EL (cell line): ENCODE measurements around the gene ZDHHC22.
A peak's percentile ranks its signal among the peaks of the same experiment; 100 is the strongest.

ENCODE experiments used
- DNase-seq: peaks from one replicate; pipeline ENCODE4 v3.0.0-alpha.2; 2016

Gene ZDHHC22

DNA sequence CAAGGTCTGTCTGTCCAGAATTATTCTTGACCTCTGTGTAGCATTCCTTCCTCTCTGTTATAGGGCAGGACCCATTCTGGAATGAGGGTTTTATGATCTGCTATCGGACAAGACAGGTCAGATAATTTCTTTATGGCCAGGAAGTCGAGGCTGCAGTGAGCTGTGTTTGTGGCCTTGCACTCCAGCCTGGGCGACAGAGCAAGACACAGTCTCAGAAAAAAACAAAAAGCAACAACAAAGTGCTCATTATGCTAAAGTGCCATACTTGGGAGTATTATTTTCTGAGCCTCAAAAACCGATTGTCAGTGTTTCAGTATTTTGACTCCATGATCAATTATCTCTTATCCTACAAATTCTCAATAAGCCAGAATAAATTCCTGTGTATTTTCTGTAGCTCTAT is 39.4 kb downstream of the ZDHHC22 start:
- DNase-seq, result no peak

DNA sequence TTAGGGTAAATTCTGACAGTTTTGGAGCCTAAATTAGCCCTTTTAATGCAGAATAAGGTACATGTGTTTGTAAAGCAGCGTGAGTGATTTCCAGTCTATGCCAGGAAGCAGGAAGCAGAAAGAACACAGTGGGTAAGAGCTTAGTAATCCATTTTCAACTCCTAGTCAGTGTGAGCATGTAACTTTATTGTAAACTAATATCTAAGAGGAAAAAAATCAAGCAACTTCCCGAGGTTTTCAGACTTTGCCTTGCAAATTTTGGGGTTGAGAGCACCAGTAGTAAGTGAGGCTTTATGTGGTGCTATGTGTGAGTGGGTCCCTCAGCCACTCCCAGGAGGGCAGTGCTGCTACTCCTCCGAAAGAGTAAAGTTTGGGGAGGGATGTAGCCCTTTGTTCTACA is 40.6 kb downstream of the ZDHHC22 start:
- DNase-seq, result peak; percentile 8

DNA sequence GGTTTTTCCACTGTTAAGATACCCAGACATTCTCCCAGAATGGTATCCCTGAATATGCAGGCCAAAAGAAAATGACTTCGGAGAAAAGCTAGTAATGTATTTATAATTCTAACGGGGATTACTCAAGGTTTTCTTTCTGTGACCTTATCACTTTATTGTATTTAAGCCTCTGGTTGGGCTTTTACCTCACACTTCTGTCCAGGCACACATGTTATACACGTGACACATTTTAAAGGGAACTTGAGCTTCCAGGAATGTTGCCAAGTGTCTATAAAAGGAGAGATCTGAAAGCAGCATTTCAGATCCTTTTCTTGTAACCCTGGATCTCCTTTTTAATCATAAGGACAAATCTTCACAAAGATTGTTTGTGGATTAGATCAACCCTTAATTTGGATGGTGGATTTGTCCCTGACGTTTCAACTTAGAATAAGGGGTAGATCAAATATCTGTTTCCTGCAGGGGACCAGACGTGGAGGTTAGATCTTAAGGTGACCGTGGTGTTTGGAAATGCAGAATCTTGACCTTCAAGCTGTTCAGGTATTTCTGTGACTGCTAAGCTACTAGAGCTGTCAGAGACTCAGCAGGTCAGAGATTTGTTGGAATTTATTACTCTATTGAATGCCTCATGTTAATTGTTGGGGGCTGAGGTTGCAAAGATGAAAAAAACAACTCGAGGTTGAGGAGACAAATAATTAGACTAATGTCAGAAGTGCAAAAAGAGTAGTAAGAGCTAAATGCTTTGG is 42.0 kb downstream of the ZDHHC22 start:
- DNase-seq, result peak; percentile 74

- DNase-seq, result peak; percentile 12
Observed at GRCh38 chr14:77098529-77099353, 42.9 kb downstream of the ZDHHC22 start.

GRCh38 chr14:77097700-77098528 is 43.7 kb downstream of the ZDHHC22 start, which contains the start of gene CIPC:
TSS of gene CIPC (plus strand) at chr14:77098258. CDS start at chr14:77105709, 7,451 bp downstream.
- peak; percentile 99 for DNase-seq

GRCh38 chr14:77097006-77097699 is 44.4 kb downstream of the ZDHHC22 start:
- peak; percentile 25 for DNase-seq

DNA sequence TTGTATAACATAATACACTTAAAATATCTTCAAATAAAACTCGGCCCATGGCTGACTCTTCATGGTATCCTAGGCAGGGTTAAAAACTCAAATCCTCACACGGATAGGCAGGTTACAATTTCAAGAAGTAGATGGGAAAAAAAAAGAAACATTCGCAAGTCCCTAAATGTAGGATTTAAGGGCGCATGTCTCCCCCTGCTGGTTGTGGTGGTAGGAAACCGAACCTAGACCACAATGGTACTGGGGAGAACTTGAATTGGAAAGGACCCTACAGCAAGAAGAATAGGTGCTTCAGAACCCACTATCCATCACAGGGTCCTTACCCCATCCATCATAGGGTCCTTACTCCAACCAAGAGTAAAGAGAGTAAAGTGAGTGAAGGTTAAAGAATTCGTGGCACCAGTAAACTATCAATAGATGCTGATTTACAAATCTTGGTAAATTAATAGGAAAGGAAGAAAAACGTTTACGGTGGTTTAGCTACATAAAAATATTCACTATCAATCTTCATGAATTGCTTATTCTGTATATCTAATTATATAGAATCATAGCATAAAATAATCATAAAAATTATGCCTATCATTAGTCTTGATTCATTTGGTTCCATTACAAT is 46.8 kb downstream of the ZDHHC22 start:
- peak; percentile 75 for DNase-seq

DNA sequence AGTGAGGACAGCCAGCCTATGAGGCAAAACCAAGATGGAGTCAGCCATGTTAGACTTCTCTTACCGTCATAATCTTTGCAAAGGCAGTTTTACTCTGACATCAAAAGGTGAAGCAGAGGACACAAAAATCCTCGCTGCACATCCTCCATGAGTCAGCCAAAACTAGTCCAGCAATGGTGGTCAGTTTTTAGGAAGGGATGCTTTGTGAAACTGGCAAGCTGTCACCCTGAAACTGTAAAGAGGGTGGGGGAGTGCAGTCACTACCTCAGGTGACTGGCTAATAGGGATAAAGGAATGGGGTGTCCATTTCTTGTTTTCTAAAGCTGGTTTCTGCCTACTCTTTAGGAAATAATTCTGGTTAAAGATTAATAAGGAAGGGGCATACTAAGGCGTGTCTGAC is 48.9 kb downstream of the ZDHHC22 start:
- DNase-seq, result no peak

DNA sequence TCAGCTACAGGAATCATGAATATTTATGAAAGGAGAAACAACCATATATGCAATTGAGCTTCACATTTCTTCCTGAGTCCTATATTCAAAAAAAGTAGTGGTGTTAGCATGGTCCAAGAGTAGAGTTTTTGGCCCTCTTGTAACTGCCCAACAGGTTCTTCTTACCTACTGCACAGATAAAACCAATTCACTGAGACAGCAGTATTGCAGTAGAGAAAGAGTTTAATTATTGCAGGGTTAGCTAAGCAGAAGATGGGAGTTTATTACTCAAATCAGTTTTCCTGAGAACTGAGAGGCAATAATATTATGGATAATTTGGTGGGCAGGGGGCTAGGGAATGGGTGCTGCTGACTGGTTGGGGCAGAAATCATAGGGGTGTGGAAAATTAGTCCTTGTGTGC is 50.1 kb downstream of the ZDHHC22 start:
- no peak for DNase-seq

DNA sequence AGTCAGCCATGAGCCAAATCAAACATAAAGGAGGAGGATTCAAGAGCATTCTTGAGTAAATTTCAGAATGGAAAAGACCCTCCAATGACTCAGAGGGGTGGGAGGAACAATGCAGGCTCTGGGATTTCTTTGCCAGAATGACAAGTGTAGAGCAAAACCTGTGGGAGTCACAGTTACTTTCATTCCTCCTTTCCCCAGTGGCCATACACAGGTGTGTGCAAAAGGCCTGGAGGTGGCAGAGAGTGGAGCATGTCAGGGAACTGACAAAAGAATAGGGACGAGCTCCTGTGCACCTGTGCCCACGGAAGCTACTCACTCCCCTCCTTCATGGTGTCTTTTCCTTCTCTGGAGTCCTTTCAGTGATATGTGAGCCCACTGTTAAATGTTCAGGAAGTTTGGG is 52.9 kb downstream of the ZDHHC22 start:
- no peak for DNase-seq

GRCh38 chr14:77088219-77088618 is 53.4 kb downstream of the ZDHHC22 start:
- DNase-seq, result no peak

DNA sequence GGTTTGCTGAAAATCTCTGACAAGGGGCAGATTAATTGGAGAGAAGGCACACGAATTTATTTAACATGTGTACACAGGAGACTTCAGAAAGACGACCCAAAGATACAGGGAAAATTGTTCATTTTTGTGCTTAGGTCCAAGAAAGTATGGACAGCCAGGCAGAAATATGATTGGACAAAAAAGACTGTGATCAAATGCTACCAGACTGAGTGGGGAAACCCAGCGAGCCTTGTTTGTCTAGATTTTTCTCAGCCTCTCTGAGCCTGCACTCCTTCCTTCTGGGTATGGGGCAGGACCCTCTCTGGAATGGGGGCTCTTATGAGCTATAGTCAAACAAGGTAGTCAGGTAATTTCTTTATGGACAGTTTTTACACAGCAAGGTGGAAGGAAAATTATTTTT is 54.0 kb downstream of the ZDHHC22 start:
- DNase-seq, result no peak

DNA sequence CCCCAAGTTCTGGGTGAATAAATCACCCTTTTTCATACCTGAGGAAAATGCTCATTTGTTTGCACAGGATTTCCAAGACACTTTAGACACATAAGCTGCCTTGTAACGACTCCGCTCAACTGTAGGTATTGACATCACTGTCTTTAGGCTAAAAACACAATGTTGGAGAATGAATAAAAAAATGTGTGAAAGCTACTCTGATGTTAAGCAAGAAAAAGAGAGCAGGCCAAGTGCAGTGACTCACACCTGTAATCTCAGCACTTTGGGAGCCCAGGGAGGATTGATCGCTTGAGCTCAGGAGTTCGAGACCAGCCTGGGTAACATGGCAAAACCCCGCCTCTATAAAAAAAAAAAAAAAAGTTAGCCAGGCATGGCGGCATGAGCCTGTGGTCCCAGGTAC is 54.6 kb downstream of the ZDHHC22 start:
- DNase-seq, result no peak

DNA sequence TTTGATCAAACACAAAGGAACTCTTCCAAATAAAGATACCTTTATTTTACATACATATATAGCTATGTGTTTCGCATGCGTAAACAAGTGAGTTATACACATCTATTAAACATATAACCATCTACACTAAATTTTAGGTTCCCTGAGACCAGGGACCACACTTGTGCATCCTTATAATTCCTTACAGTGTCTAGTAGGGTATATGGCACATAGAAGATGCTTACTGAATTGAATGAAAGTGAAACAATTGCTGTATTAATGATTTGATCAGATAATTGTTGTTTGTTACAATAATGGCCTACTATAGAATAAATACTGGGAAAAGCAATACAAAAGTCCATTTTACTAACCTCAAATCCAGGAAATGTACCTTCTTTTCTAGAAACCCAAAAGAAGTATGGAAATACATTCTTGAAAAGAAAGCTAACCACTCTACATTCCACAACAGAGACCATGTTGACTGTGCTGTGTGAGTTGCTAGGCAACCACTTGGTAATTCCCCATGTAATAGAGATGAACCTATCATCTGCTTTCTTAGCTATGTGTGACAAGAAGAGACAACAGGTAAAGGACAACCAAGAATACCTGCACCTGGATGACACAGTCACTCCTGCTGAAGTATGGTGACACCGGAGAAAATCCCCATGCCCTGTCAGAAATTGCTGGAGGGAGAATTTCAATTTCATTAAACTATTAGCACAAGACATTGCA is 55.4 kb downstream of the ZDHHC22 start:
- peak; percentile 29 for DNase-seq

DNA sequence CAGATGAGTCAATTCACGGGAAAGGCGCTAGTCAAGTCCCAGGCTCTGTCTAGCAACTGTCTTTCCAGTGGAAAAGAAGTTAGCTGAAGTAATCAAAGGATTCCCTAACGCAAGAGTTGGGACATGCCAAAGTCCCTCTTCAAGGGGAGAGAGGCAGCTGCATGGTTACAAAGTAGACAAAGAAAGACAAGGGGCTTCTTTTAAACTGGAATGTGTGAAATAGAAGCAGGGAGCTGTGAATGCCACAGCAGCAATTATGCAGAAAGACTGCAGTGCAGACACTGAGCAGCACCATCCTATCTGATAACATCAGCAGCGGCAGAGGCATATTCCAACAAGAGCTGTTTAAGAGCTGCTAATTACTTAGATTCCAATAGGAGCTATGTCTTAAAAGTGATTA is 56.1 kb downstream of the ZDHHC22 start:
- no peak for DNase-seq

DNA sequence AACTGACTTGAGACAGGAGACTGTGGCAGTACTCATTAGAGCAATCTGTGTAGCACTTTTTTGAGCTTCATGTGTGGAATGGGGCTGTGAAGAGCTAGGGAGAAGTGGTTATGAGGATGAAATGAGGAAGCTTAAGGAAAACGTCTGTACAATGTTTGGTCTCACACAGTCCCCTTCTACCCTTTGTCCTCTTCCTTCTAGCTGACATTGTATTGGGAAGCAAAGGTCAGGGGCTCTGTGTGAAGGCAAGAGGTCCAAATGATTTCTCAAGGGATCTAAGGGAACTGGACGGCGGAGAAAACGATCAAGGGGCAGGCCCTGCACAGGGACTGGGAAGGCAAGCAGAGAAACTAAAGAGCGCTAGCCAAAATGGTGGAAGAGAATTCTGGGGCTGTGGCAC is 56.6 kb downstream of the ZDHHC22 start:
- no peak for DNase-seq

DNA sequence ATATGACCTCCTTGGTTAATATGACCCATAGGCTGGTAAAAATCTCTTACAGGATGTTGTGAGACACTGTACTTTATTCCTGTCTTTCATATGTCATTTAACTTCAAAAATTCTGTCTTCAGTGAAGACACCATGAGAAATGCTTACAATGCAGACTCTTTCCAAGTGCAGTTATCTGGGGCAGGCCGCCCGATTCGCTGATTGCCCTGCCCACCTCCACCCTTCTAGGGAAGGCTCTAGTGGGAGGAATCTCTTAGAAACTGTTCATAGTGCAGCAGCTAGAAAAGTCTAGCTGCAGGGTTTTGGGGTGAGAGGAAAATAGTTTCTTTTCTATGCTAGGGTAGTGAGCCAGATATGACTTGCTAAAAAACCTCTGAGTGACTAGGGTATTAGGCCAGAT is 58.5 kb downstream of the ZDHHC22 start:
- DNase-seq, result no peak

DNA sequence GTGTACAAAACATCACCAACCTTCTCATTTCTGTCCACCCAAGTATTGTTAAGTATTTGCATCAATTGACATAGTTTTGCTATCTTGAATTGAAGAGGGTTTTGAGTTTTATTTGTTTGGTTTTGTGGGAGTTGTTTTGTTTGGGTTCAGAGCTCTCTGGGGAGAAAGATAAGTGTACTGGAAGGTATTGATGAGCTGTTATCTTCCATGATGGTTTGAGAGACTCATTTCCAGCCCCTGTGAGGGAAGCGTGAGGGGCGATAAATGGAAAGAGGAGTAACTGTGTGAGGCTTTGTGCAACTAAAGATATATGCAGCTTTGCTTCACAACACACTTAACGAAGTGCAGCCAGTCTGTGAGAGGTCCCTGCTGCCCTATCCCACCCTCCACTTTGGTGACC is 59.2 kb downstream of the ZDHHC22 start:
- DNase-seq, result no peak
